HG03280 (cell line): ENCODE measurements around the gene IL36A.

Source experiments
- ATAC-seq: cut with Tn5 transposase; IDR thresholded peaks from one replicate; pipeline ENCODE4 v1.9.1; 2021; ENCODE audit warnings: mild to moderate bottlenecking, moderate library complexity; ENCODE audit not compliant: unreplicated experiment

Gene IL36A

GRCh38 chr2:113002677-113003076 lies 2.6 kb upstream of the IL36A start:
- no peak for ATAC-seq

- ATAC-seq = no peak
These were observed 2.0 kb downstream of the IL36A start for GRCh38 chr2:113007250-113007649.

DNA sequence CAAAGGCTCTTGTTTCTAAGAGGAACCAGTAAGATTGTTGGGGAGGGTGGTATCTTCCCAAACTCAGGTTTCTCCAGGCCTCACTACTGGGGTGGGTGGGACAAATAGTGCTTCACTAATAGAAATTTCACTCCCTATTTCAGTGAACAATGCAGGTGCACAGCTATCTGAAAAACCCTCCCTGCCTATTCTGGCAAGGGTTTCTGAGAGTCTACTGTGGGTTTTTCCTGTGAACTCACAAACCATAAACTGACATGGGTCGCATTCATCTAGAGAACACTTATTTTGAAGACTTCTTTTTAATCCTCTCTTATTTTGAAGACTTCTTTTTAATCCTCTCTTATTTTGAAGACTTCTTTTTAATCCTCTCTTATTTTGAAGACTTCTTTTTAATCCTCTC lies 4.4 kb downstream of the IL36A start:
- no peak for ATAC-seq

- ATAC-seq = no peak
These were observed 4.8 kb downstream of the IL36A start for GRCh38 chr2:113010088-113010487.

DNA sequence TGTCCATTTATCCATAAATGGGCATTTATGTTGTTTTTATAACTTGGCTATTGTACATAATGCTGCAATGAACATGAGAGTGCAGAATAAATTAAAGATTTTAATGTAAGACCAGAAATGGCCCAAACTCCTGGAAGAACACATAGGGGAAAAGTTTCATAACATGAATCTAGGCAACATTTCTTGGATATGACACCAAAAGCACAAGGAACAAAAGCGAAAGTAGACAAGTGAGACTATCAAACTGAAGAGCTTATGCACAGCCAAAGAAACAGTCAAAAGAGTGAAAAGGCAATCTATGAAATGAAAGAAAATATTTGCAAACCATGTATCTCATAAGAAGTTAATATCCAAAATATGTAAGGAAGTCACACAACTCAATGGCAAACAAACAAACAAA lies 5.8 kb downstream of the IL36A start:
- ATAC-seq = no peak

- ATAC-seq = no peak
These were observed 7.4 kb downstream of the IL36A start for GRCh38 chr2:113012436-113013335.

DNA sequence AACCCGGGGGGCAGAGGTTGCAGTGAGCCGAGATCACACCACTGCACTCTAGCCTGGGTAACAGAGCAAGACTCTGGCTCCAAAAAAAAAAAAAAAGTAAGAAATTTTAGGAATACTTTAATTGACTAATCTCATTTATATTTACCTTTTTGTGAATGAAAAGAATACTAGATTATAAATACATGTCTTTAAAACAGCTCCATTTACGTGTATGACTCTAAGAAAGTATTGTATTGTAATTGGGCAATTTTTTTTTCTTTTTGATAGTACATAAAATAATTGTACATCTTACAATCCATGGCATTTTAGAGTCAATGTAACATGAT lies 8.0 kb downstream of the IL36A start:
- ATAC-seq = no peak

DNA sequence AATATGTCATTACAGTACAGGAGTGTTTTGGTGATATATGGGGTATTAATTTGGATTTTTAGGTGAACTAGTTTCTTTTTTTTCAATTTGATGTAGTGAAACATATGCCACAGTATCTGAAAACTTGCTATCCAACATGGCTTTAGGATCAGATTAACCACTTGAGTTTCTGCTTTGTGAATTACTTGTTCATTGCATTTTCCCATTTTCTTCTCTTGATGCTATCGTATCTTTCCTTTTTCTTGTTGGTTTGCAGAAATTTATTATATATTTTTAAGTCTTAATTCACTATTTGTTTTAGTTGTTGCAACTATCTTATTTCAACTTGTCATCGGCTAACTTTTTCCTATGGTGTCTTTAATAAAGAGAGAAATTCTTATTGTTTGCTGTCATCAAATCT lies 8.8 kb downstream of the IL36A start:
- no peak for ATAC-seq

DNA sequence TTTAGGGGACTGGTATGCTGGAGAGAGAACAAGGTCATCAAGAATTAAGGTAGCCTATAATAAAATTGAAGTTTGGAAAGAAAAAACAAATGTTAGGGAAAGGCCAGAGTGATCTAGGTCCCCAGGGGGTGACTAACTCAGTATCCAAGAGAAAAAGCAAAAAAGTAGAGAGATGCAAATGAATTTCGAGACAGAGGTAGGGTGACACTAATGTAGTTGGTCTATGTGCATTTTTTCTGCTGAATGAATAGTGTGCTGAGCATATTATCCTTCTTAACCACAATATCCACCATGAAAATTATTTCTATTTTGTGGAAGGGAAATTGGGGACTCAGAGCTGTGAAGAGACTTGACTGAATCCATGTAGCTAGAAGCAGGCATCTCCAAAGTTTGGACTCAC lies 9.8 kb downstream of the IL36A start:
- no peak for ATAC-seq

DNA sequence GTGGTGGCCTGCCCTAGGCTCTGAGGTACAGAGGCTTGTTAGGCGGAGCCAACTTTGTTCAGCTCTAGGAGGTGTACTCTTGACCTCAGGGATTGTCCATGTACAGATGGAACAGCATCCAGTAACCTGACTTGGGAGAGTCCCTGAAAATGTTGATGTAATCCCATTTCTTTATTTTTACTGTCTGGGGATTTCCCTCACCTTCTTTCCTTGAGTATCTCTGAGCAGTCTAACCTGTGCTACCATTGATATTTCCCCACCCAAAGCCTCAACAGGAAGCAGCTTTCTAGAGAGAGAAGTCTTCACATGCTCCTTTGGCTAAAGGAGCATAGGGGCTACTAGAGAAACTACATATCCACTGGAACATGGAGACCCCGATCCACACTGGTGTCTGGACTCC lies 10.4 kb downstream of the IL36A start:
- ATAC-seq = no peak

- ATAC-seq = no peak
These were observed 13.2 kb downstream of the IL36A start for GRCh38 chr2:113018509-113018908.

- ATAC-seq = no peak
These were observed 16.1 kb downstream of the IL36A start for GRCh38 chr2:113021312-113021711.

DNA sequence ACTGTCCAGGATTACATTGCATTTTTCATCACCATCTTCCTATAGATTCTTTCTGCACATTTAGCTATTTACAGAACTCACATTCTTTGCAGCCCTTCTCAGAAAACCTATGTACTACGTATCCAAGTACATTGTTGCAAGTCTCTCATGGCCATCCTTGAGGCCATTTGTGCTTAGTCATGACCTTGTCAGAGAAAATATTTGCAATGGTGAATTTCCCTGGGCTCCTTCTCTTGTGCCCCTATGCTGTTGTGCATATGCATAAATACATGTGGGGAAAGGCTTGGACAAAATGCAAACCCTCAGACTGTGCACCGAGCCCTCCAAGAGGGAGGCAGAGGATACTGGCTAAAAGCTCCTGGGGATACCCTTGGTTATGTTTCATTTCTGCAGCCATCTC lies 19.5 kb downstream of the IL36A start:
- ATAC-seq = no peak

GRCh38 chr2:113025737-113026136 lies 20.5 kb downstream of the IL36A start:
- no peak for ATAC-seq

DNA sequence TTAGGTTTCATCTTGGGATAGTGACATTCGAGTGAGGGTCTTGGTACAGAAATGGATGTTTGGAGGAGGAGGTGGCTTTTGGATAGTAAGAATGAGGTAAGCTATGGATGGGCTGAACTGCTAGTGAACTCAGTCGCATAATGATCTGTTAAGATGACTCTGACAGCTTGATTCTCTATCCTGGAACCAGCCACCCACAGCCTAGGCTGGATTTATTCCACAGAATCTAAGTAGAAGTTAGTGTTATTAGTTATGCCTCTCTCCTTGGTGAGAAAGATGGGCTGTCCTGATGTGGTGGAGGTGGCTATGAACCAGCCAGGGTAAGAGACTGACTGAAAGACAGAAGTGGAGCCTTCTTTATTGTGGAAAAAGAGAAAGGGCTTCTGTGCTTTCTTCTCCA lies 22.4 kb downstream of the IL36A start:
- no peak for ATAC-seq

GRCh38 chr2:113028112-113028511 lies 22.9 kb downstream of the IL36A start:
- ATAC-seq = no peak

- no peak for ATAC-seq
These were observed 27.5 kb downstream of the IL36A start for GRCh38 chr2:113032737-113033136.

DNA sequence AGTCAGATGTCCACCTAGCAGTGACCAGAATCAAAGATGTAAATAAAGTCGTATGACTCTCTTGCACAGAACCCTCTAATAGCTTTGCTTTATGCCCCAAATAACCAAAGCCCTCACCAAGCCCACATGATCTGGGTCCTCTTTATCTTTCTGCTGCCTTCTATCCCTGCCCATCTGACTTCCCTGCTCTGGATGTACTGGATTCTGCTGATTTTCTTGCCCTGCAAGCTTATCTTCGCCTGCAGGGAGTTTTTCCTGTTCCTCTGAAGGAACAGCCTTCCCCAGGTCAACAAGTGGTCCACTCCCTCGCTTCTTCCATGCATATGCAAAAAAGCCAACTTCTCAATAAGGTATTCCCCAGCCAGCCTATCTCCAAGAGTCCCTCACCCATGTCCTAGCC lies 28.8 kb downstream of the IL36A start:
- ATAC-seq = no peak

DNA sequence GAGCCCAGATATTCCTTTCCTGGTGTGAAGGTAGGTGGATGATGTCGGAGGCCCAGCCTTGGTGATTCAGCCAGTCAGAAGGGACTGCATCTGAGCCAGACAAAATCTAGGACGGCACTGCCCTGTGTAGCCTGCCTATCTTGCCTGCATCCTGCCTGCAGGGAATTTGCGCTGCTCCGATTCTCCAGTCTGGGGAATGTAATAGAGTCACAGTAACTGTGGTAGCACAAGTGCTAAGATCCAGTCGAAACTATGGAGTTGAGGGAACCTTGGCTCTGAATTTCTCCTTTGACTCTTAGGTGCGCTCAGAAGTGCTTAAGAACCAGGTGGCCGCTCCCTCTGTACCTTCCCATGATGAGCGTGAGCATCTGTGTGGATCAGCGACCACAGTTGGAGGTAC lies 31.5 kb downstream of the IL36A start:
- ATAC-seq = no peak

- ATAC-seq = no peak
These were observed 33.0 kb downstream of the IL36A start for GRCh38 chr2:113038291-113038690.

DNA sequence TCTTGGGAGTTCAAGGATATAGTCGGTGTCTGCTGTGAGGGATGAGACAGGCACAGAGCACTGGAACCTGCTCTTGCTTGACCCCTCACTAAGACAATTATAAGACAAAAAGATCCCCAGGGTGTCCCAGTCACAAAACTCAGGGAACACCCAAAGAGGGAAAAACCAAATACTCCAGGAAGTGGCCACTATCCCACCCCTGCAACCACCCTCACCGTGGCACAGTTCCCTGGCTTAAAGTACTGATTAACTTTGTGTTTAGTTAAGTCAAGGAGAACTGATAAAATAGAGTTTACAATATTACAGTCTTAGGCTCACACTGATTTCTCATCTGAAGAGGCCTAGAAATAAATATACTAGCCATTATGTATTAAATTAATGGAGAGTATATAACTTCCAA lies 33.9 kb downstream of the IL36A start:
- no peak for ATAC-seq

- no peak for ATAC-seq
These were observed 34.5 kb downstream of the IL36A start for GRCh38 chr2:113039719-113040118.

GRCh38 chr2:113041871-113042270 lies 36.6 kb downstream of the IL36A start:
- no peak for ATAC-seq
